GM18868 (cell line): ENCODE data around the gene STK32B.
"Not testable (repeated sequence)": the region's sequence is repeated elsewhere in the genome, so short reads cannot be mapped to it uniquely, and the experiment has no call there.

Source experiments
- ATAC-seq: cut with Tn5 transposase; IDR thresholded peaks from one replicate; pipeline ENCODE4 v1.9.1; 2021; ENCODE audit warnings: mild to moderate bottlenecking, moderate library complexity; ENCODE audit not compliant: unreplicated experiment

The STK32B gene

DNA sequence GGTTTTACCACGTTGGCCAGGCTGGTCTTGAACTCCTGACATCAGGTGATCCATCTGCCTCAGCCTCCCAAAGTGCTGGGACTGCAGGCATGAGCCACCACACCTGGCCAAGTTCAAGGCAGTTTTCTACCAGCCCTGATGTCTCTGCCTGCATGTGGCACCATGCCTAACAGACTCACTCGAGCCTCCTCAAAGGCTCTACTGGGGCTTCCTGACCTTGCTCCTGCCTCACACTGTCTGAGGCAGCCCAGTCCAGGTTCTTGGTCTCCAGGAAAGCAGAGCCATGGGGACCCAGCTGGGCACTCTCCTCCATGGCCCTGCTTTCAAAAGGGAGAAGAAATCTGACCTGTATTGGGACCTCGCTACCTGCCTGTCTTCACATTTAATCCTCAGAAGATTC, 370.1 kb downstream of the STK32B start:
- no peak for ATAC-seq

DNA sequence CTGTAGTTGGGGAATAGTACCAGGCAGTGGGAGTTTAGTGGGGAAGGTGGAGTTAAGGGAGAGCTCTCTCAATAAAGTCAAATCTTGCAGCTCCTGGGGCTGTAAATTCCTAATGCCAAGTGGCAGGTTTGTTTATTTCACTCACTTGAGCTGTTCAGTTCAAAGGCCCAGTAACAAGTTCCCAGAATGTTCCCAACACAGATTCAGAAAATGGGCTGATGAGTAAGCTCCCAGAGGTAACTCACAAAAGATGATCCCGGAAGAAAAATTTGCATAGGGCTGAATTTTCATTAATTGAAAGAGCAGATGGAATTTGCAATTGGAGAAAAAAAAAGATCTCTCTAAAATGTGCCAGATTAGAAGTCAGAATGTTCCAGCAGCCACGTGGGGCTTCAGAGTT, 370.9 kb downstream of the STK32B start:
- ATAC-seq = no peak

DNA sequence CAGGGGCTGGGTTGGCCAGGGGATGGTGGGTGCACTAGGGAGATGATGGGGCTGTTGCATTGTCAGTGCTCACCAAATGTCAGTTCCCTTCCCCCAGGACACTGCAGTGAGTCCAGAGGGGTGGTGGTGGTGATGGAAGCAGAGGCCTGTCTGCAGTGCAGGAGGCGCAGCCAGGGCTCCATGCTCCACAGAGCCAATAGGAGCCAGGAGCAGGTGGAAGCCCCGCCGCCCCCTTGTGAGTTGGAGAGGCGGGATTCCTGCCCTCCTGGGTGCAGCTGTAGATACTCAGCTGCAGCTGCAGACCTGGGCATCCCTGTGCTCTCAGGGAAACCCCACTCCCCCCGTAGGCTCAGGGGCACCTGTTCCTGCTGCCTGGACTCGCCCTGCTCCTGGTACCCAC, 372.4 kb downstream of the STK32B start:
- no peak for ATAC-seq

DNA sequence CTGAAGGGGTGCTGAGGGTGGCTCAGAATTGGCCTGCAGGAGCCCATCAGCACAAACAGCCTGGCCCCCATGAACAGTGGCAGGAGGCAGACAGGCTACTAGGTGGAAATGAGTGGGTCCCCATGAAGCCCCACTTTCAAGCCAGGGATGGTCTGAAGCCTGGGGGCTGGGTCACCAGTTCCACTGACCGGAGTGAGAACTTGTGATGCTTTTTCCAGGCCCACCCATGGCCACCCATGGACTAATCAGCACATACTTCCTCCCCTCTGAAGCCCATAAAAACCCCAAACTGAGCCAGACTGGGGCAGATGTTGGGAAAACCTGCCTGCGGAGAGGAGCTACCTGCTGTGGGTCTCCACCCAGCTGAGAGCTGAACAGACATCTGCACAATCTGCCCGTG, 372.9 kb downstream of the STK32B start:
- ATAC-seq = no peak

DNA sequence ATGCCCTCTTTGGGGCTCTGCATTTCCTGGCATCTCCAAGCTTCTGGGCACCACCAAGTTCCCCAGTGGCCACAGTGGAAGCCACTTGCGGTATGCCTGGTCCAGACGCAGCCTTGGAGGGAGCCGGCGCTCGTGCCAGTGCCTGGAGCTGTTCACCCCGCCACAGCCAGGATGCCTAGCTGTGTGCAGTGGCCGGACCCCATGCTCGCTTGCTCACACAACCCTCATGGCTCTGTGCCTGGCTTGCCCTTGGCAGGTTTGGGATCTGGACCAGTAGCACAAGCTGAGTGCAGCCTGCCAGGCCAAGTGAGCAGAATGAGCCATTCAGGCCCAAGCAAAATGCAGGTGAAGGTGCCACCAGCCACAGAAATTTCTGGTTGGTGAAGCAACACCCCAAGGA, 373.6 kb downstream of the STK32B start:
- no peak for ATAC-seq

DNA sequence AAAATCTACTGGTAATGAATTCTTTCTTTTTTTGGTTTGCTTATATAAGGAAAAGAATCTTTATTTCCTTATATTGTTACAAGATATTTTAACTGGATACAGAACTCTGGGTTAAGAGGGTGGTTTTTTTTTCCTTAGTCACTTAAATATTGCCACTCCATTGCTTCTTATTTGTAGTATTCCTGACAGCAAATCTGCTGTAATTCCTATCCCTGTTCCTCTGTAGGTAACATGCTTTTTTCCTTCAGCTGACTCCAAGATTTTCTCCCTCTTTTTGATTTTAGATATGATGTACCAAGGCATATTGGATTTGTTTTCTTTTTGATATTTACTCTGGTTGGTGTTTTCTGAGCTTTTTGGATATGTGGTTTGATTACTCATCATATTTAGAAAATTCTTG, 378.5 kb downstream of the STK32B start:
- ATAC-seq = no peak

DNA sequence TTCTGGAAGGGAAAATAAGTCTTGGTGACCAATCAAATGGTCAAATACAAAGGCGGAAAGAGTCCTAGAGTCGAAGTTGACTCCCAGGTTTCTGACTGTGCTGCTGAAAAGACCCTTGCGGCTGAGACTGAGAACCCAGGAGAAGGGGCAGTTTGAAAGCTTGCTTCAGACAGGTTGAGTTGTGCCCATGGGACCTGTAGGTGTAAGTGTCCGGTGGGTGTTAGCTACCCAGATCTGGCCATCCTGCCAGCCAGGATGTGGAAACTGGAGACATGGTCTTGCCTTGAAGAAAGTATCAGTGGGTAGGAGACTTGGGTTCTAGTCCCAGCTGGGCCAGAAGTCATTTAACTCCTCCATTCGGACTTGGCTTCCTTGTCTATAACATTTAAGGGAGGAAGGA, 381.9 kb downstream of the STK32B start:
- ATAC-seq = no peak

DNA sequence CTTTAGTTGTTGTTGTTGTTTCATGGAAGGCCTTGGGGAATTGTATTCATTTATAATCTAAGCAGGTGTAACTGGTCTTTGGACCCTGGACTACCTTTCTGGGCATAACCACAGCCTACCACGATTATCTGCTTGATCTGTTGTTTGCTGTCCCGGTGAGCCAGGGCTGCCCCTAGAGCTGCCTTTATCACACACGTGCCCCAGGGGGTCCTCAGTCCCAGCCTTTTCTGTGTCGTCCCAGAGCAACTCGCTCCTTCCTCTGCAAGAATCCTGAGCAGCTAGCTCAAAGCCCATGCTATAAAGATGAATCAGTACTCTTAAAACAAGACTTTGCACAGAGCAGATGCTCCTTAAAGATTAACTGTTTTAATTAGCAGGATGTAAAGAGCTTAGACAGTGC, 383.9 kb downstream of the STK32B start:
- ATAC-seq = no peak

DNA sequence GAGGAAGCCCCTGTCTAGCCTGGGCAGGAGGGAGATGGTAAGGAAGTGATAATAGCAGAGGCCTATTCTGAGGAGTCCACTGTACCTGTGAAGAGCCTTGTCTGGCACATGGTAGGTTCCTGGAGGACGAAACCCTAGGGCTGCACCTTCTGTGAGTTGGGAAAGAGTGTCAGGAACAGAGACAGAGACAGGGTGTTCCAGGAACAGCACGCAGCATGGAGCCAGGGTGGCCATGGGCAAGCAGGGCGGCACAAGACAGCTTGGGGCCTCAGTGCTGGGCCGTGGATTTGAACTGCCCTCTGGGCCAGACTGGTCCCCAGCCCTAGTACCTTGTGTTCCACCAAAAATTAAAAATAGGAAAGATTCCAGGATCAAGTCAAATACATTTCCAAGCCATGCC, 384.5 kb downstream of the STK32B start:
- ATAC-seq = no peak

DNA sequence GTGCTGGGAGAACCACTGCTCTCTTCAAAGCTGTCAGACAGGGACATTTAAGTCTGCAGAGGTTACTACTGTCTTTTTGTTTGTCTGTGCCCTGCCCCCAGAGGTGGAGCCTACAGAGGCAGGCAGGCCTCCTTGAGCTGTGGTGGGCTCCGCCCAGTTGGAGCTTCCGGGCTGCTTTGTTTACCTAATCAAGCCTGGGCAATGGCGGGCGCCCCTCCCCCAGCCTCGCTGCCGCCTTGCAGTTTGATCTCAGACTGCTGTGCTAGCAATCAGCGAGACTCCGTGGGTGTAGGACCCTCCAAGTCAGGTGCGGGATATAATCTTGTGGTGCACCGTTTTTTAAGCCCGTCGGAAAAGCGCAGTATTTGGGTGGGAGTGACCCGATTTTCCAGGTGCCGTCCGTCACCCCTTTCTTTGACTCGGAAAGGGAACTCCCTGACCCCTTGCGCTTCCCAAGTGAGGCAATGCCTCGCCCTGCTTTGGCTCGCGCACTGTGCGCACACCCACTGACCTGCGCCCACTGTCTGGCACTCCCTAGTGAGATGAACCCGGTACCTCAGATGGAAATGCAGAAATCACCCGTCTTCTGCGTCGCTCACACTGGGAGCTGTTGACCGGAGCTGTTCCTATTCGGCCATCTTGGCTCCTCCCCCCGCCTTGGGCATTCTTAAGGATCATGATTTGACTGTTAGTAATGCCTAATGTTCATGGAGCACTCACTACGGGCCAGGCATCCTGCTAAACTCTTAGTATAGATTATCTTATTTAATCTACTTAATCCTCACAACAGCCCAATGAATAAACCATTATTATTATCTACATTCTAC, 392.9 kb downstream of the STK32B start:
- not testable (repeated sequence) for ATAC-seq

DNA sequence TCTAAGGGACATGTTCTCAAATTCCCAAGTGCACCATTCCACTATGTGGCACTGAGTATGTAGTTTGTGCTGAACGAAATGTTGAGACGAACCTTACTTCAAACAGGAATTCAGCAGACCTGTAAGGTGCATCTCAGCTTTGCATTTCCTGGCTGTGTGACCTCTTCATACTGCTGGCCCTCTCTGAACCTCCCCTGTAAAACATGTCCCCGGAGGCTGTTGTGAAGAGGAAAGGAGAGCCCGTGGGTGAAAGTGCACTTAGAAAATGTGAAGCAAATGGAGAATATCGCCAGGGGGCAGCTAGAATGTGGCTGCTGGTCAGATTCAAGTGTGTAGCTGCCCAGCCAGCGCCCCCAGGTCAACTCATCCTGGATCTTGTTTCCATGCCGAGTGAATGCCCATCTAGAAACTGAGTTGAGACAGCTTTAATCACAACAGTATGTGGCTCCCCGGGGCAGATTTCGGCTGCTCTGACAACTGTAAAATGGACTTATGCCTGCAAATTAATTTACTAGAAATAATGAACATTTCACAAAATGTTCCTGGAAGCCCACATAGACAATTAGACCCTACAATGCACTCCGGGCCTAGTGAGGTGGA, 393.7 kb downstream of the STK32B start:
- ATAC-seq = no peak

DNA sequence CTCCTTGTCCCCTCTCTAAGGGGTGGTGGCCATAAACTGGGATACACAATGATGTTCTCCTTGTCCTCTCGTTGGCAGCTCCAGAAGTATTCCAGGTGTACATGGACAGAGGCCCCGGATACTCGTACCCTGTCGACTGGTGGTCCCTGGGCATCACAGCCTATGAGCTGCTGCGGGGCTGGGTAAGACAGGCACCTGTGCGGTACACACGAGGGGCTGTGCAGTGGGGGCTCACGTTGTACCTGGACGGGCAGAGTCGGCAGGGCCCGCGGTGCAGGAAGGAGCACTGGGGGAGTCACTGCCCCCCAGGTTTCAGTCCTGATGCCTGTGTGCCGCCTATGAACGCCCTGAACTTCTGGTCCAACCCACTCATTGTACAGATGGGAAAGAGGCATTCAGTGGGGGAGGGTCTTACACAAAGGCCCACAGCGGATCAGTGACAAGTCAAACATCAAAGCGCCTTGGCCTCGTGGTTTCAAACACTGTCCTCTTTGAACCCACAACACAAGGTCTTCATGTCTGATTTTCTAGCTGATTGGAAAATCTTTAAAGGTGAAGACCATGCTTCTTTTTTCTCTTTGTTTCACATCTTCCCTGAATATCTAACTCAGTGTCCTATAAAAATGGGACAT, 395.4 kb downstream of the STK32B start:
- no peak for ATAC-seq

DNA sequence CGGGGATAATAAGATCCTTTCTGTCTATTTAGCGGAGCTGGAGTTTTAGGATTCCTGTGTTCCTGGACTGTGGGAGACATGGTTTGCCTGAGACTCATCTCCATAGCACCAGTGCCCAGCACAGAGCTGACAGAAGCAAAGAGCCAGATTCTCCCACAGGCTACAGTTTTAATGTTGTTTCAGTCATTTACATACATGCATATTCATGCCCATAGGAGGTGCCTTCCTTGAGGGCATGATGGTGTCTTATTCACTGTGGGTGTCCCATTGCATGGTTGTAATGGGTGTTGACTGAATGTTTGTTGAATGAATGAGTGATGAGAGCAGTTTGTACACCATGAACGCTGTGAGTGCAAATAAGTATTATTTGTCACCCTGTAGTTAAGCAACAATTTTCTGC, 396.5 kb downstream of the STK32B start:
- no peak for ATAC-seq

DNA sequence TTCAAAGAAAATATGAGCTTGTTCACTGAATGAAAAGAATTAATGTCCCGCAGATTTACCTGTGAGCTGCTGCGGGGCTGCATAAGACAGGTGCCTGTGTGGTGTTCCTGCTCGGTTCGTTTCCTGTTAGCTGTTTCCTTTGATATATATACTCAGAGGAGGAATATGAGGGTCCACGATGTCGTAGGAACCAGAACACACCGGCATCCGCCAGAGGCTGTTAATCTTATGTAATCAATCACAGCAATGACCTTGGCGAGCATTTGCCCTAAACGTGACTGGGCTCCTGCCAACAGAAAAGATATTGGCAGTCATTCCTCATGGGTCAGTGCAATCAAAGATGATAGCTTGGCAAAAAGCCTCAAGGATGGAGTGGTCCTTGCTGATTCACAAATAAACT, 396.9 kb downstream of the STK32B start:
- no peak for ATAC-seq

DNA sequence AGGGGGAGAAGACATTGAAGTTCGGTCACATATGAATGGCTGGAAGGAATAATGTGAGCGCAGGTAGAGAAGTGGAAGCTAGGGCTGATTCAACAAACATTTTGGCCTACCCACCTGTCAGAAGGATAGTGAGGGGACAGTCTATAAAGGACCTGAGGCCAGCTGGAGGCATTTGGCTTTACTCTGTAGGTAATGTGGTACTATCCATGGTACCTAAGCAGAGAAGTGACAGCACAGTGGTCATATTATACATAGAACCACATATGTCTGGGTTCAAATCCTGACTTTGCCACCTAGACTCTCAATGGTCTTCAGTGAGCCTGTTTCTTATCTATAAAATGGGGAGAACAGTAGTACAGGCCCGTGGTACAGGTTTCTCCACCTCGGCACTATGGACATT, 400.0 kb downstream of the STK32B start:
- ATAC-seq = no peak

DNA sequence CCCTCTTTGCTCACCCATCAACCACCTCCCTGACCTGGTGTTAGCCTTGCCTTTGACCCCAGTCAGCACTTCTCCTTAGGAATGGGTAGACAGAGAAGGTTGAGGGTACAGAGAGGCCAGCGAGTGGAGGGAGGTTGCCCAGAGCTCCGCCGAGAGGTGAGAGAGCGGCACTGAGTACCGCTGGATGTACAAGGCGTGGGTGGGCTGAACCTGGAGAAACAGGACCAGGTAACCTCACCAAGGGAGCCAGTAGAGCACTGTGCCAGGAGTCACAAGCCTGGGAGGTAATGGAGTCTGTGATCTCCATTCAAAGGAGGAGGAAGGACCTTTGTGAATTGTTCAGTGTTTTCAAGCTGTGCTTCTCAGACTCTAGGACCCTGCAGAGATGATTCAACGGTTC, 400.9 kb downstream of the STK32B start:
- ATAC-seq = no peak

DNA sequence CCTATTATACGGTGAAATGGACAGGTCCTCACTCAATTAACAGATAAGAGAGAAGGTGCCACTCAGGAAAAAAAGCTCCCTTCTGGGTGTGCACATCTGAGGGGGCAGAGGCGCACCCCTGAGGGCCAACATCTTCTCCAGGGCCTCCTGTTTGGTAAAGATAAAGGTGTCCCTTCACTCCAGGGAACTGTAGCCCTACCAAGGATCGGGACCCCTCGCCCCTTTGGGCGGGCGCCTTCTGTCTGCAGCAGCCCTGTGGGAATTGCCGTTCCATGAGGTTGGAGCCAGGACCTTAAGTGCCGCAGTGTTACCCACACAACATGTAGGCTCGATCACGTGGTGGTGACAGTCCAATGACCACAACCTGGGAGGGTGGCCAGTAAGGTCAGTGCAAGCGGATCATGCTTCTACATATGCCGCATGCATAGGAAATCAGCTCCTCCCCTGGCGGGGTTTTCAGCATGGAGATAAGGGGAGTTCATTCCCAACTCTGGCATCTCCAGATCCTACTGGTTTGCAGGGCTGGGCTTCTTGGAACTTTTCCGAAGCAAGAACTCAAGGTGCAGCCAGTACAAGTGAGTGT, 403.8 kb downstream of the STK32B start:
- ATAC-seq = no peak

DNA sequence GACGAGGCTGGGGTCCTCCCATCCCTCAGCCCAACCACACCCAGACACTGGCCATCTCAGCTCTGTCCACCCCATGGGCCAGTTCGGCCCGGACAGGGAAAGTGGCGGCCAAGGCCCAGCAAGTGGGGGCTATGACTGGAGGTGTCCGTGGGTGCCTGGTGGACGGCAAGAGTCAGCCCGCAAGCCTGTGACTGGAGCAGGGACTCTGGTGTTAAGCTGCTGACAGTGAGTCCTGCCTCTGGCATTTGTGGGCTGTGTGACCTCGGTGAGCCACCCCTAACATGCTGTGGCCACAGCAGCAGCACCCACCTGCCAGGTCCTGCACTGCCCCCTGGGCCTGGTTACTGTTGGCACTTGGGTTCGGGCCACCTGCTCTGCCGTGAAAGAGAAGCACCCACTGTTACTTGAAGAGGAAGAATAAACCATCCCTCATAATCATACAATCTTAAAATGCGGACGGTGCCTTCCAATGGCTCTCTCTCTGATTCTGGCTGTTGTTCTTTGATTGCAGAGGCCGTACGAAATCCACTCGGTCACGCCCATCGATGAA, 405.1 kb downstream of the STK32B start:
- no peak for ATAC-seq

DNA sequence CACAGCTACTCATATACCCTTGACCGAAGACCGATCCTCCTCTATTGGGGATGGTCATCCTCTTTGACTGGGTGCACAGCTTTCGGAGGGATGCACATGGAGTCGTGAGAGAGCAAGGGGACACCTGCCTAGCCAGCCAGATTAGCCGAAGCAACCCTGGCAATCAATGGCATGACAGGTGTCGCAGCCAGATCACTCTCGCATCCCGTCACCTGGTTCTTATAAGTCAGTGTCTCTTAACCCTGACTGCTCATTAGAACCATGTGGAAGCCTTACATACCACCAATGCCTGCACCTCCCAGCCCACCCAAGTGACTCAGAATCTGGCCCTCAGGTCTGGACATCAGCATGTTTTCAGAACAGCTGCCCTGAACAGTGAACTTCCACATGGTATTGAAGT, 407.4 kb downstream of the STK32B start:
- no peak for ATAC-seq

DNA sequence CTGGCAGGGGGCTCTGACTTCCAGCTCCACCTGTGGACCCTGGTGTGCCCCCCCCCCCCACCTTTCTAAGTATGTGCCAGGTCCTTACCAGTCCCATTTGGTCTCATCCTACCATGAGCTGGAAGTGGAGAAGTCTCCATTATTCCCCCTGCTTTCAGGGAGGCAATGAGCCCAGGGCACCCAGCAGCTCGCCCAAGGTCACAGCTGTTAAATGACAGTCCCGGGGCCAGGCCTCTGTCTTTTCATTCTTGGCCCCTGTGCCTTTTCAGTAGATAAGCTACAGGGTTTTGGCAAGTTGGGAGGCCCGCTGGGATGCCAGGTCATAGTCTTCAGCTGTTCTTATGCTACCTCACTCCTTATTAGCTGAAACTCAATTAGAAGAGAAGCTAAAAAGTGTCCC, 408.0 kb downstream of the STK32B start:
- ATAC-seq = no peak

DNA sequence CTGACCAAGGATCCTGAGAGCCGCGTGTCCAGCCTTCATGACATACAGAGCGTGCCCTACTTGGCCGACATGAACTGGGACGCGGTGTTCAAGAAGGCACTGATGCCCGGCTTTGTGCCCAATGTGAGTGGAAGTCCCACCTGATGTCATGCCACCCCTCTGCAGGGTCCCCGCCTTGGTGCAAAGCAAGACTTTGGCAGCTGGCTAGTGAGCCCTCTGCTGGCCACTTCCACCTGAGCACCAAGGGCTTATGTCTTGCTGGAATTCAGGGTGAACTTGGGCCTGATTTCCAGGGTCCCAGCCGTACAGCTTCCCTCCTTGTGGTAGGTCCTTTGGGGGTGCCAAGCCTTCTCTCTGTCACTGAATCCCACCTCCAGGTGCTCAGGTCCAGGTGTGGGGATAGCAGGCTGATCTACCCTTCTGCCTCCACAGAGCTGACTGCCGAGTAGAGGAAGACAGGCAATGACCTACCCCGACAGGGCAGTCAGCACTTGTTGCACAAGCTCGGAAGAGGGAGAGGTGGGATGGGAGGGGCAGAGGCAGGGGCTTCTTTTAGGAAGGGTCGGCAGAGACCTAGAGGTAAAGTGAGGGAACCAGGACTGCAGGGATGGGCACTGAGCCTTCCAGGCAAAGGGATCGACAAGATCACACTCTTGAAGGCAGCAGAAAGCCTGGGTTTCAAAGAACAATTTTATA, 409.0 kb downstream of the STK32B start:
- ATAC-seq = no peak
